ENCODE data around the gene CLEC4M.
"Not testable (repeated sequence)": the region's sequence is repeated elsewhere in the genome, so short reads cannot be mapped to it uniquely, and the experiment has no call there.

Gene CLEC4M

DNA sequence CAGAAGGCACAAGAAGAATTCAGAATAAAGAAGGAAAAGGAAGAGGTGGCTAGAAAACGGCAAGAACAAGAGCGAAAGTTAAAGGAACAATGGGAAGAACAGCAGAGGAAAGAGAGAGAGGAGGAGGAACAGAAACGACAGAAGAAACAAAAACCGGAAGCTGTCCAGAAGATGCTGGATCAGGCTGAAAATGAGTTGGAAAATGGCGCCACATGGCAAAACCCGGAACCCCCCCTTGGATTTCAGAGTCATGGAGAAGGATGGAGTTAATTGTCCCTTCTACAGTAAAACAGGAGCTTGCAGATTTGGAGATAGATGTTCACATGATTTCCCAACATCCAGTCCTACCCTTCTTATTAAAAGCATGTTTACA, 22.4 kb upstream of the CLEC4M start:
- DNase-seq (ENCODE audit: low read depth) = no peak

DNA sequence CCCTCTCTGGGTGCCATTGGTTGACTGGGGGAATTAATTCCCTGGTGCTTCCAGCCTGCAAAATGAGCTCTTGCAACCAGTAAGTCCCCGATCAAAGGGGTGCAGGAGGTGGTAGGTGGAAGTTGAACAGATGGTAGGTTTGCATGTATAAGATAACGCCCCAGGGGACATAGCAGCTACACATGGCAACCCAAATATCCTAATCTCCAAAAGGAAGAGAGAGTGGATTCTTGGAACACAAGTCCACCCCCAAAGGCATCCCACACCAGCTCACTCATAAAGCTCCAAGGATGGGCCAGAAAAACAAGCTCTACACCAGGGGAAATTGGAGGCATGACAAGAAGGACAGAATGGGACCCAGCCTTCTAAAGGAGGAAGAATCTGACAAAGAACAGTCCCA, 20.5 kb upstream of the CLEC4M start:
- no peak for DNase-seq (ENCODE audit: low read depth)

DNA sequence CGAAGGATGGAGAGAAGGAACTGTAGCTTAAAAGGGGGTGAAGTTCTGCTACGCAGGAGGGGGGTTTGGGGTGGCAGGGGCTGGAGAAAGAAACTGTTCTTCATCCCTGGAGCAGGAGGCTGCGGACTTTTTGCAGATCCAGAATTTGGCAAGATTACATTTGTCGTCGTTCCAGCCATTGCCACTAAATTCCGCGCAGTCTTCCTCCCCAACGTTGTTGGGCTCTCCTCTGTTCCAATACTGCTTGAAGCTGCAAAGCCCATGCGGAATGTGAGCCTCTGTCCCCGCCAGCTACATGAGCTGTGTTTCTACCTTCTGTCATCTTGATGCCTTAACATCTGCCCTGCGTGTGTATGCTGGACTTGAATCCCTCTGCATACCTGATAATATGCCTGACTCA, 20.1 kb upstream of the CLEC4M start:
- DNase-seq (ENCODE audit: low read depth) = no peak

DNA sequence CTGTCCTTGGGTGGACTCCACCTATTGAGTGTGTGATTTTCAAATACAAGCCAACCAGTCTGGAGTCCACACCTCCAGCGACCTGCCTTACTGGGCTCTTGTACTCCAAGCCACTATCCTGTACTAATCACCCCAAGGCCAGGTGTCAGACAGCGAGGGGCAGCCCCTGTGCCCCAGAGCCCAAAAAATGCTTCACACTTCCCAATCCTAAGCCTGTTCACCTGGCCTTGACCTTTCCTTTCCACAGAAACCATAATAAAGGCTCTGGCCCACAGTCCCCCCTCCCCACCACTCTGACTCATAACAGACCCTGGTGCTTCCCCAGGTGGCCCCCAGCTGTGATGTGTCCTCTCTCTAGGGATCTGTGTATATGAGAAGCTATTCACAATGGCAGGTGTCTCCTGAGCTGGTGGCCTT, 19.6 kb upstream of the CLEC4M start:
- no peak for DNase-seq (ENCODE audit: low read depth)

DNA sequence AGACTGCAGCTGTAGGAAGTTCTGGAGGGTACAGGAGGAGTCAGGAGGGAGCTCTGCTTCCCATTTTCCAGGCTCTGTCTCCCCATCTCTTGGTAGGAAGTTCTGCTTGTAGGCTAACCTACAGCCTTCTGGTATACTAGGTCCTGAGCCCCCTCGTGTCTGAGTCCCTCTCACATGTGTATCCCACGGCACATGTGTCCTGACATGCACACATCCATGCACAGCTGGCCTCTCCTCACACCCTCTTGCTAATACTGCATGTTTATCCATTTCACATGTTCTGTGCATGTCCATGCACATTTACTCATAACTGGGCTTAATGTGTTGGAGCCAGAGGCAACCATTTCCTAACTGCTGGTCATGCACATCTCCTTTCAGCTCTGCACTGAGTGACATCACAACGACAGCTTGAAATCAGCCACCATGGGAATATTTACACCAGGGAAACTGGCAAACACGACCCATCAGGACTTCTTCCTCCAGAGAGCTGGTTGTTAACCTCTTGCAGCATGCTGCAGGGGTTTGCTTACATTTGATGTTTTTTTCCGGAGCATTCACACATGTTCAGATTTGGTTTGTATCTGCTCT, 18.8 kb upstream of the CLEC4M start:
- no peak for DNase-seq (ENCODE audit: low read depth)

DNA sequence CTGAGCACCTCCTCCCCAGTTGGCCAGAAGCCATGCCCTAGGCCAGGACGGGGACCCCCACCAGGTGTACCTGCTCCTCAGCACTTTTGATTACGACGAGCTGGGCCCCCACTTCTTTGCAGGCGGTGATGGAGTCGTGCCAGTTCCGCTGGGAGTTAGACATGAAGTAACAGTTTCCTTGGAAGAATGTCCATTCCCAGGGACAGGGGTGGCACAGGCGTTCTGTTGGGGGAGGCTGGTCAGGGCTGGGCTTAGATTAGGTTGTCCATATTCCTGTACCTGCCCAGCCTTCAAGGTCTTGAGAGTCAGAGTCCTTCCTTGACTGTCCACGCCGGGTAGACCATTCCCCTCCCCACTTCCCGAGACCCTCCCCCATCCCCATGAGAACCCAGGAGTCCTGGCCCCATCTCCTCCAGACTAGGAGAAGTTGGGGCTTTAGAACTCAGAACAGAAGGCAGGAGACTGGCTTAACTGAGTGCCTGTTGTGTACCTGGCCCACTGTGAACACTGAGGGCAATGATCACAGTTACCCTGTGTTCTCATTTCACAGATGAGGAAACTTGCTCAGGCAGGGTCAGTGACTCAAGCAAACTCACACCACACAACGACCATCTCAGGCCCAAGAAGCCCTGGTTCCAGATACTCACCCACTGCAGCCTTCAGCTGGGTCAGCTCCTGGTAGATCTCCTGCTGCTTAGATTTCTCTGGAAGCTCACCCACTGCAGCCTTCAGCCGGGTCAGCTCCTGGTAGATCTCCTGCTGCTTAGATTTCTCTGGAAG, 18.0 kb upstream of the CLEC4M start:
- no peak for DNase-seq (ENCODE audit: low read depth)

DNA sequence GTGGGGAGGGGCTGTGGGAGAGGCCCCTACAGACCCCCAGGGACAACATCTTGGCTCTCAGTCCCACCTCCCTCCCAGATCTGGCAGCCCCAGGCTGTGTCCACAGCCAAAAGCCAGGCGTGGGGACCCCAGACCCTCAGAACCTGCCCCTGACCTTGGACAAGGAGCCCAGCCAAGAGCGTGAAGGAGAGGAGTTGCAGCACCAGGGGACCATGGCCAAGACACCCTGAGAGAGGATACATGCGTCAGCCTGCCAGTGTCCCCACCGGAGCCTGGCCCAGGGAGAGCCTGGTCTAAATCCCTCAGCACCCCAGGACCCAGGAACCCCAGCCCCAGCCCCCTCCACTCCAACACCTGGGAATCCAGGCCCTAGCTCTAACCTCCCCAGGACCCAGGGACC, 16.7 kb upstream of the CLEC4M start:
- DNase-seq (ENCODE audit: low read depth) = not testable (repeated sequence)

DNA sequence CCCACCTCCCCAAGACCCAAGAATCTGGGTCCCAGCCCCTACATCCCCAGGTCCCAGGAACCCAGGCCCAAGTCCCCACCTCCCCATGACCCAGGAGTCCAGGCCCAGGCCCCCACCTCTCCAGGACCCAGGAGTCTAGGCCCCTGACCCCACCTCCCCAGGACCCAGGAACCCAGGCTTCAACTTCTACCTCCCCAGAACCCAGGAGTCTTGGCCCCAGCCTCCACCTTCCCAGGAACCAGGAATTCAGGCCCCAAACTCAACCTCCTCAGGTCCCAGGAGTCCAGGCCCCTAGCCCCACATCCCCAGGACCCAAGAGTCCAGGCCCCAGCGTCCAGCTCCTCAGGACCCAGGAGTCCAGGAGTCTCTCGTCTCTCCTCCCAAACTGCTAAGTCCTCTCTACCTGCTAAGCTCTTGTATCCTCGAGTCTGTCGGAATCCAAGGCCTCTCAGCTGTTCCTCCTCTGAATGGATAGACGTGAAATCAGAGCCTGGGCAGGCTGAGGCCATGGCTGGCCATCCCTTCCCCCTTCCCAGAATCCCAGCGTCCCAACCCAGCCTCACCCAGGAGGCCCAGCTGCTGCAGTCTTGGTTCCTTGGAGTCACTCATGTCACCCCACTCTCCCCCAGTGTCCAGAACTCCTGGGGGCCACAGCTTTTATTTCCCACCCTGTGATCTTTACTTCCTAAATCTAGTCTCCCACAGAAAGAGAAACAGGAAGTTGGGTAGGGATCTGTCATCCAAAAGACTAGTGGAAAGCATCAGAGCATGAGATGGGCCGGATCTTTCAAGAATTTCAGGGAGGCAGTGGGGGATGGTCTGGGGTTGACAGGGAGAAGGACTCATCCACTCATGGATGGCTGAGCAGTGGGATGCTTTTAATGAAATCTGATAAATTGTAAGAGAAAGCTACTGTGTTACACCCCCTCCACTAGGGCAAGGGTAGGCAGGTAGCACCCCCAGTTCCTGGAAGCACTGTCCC, 15.8 kb upstream of the CLEC4M start, which contains the start of gene CD209:
CD209 (minus strand) TSS at position 632 of the 982 bp plus-strand sequence; CDS start at position 609, 23 bp downstream.
- DNase-seq (ENCODE audit: low read depth) = no peak

DNA sequence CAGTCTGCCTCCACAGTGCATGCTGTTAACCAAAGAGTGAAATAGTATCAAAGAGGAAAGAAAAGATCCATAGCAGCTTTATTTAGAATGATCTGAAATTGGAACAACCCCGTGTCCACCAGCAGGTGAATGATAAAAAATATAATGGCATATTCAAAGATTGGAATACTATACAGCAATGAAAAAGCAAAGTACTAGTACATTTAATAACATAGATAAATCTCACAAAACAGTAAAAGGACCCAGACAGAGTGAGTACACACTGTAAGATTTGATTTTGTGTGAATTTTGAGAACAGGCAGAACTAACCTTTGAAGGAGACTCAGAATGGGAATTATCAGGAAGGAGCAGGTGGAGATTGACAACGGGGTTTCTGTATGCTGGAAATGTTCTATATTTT, 14.9 kb upstream of the CLEC4M start:
- DNase-seq (ENCODE audit: low read depth) = no peak

DNA sequence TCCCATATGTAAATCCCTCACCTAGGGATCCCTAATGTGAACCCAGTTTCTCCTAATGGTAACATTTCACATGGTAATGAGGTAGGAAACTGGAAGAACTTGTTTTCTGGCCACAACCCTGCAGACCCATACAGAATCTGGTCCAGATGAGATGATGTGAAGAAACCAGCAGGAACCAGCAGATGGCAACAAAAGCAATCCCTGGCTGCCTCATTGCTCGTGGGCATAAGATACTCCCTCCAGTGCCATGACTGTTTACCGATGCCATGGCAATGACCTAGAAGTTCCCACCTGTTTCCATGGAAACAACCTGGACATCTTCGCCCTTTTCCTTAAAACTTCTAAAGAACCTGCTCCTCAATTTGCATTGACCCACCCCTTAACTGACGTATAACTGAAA, 14.3 kb upstream of the CLEC4M start:
- no peak for DNase-seq (ENCODE audit: low read depth)

DNA sequence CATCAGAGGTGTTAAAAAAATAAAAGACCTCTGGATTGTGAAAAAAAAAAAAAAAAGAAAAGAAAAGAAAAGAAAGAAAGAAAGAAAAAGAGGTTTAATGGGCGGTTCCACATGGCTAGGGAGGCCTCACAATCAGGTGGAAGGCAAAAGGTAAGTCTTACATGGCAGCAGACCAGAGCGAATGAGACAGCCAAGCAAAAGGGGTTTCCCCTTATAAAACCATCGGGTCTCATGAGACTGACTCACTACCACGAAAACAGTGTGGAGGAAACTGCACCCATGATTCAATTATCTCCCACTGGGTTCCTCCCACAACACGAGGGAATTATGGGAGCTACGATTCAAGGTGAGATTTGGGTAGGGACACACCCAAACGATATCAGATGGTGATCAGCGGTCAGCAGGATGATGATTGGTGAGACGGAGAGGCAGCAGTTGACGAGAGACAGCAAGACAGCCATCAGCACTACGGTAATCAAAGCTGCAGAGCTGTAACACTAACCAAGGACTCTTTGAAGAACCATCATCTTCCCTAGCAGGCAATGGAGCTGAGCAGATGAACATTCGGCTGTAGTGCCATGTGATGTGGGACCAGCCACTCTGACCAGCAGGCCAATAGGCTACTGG, 11.8 kb upstream of the CLEC4M start:
- peak; percentile 7 for DNase-seq (ENCODE audit: low read depth)

DNA sequence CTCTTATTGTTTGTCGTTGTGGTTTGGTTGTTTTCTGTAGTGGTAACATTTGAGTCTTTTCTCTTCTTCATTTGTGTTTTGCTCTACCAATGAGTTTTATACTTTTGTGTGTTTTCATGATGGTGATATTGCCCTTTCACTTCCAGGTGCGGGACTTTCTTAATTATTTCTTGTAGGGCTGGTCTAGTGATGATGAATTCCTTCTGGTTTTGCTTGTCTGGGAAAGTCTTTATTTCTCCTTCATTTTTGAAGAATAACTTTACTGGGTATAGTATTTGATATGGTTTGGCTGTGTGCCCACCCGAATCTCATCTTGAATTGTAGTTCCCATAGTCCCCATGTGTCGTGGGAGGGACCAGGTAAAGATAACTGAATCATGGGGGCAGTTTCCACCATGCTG, 6.8 kb upstream of the CLEC4M start:
- no peak for DNase-seq (ENCODE audit: low read depth)

DNA sequence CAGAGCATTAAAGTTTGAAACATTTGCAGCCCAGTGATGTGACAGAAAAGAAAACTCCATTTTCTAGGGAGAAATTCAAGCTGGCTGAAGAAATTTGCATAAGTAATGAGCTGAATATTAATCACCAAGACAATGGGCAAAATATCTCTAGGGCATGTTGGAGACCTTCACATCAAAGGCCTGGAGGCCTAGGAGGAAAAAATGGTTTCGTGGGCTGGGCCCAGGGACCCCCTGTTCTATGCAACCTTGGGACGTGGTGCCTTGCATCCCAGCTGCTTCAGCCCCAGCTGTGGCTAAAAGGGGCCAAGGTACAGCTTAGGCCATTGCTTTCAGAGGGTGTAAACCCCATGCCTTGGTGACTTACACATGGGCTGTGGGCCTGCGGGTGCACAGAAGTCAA, 5.7 kb upstream of the CLEC4M start:
- no peak for DNase-seq (ENCODE audit: low read depth)

DNA sequence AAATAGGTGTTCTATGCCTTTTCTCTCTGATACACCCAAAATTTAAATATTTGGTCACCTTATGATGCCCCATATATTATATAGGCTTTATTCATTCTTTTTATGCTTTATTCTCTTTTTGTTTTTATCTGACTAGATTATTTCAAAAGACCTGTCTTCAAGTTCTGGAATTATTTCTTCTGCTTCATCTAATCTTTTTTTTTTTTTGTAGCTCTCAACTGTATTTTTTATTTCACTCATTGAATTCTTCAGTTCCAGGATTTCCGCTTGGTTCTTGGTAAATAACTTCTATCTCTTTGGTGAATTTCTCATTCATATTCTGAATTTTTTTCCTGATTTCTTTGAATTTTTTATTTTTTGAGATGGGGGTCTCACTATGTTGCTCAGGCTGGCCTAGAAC, 3.9 kb upstream of the CLEC4M start:
- no peak for DNase-seq (ENCODE audit: low read depth)

DNA sequence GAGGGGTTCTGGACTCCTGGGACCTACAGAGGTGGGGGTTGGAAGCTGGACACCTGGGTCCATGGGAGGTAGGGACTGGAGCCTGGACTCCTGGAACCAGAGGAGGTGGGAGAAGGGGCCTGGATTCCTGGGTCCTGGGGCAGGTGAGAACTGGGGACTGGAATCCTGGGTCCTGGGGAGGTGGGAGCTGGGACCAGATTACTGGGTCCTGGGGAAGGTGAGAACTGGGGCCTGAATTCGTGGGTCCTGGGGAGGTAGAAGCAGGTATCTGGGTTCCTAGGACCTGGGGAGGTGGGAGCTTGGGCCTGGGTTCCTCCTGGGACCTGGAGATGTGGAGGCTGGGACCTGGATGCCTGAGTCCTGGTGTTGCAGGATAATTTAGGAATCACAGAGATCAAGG, 653 bp downstream of the CLEC4M start:
- DNase-seq (ENCODE audit: low read depth) = no peak

DNA sequence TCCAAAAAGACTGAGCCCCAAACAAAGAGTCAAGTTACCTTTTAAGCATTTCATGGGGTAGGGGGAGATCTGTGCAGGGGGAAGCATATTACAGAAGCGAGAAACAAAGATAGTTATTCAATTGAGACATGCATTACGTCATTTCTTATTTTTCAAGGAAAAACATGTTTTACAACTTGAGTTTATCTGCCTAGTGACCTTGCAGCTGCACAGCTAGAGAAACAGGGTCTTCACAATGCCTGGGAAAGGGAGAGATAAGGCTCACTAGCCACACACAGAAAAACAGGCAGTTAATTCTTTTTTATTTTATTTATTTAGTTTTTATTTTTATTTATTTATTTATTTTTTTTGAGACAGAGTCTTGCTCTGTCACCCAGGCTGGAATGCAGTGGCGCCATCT, 1.1 kb downstream of the CLEC4M start:
- not testable (repeated sequence) for DNase-seq (ENCODE audit: low read depth)

DNA sequence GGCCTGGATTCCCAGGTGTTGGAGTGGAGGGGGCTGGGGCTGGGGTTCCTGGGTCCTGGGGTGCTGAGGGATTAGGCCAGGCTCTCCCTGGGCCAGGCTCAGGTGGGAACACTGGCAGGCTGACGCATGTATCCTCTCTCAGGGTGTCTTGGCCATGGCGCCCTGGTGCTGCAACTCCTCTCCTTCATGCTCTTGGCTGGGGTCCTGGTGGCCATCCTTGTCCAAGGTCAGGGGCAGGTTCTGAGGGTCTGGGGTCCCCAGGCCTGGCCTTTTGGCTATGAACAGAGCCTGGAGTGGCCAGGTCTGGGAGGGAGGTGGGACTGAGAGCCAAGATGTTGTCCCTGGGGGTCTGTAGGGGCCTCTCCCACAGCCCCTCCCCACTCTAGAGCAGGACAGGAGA, 2.0 kb downstream of the CLEC4M start:
- not testable (repeated sequence) for DNase-seq (ENCODE audit: low read depth)

DNA sequence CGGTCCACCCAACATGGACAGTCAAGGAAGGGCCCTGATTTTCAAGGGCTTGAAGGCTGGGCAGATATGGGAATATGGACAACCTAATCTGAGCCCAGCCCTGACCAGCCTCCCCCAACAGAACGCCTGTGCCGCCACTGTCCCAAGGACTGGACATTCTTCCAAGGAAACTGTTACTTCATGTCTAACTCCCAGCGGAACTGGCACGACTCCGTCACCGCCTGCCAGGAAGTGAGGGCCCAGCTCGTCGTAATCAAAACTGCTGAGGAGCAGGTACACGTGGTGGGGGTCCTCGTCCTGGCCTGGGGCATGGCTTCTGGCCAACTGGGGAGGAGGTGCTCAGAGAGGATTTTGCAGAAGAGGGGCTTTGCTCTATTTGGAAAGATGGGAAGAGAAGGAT, 3.5 kb downstream of the CLEC4M start:
- DNase-seq (ENCODE audit: low read depth) = no peak

DNA sequence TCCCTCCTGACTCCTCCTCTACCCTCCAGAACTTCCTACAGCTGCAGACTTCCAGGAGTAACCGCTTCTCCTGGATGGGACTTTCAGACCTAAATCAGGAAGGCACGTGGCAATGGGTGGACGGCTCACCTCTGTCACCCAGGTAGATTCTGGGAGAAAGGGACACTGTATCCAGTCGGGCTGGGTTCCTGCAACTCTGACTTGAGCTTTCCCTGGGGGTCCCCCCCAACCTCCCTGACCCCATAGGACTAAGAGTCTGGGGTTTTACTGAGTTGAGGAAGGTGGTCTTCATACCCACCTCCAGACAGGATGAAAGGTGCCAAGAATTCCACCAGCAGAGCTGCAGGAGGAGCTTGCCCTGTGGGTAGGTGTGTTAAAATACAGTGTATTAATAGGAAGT, 4.4 kb downstream of the CLEC4M start:
- DNase-seq (ENCODE audit: low read depth) = no peak

DNA sequence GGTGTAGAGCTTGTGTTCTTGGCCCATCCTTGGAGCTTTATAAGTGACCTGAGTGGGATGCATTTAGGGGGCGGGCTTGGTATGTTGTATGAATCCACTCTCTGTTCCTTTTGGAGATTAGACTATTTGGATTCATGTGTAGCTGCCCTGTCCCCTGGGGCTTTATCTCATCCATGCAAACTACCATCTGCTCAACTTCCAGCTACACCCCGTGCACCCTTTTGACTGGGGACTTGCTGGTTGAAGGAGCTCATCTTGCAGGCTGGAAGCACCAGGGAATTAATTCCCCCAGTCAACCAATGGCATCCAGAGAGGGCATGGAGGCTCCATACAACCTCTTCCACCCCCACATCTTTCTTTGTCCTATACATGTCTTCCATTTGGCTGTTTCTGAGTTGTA, 6.1 kb downstream of the CLEC4M start:
- no peak for DNase-seq (ENCODE audit: low read depth)

DNA sequence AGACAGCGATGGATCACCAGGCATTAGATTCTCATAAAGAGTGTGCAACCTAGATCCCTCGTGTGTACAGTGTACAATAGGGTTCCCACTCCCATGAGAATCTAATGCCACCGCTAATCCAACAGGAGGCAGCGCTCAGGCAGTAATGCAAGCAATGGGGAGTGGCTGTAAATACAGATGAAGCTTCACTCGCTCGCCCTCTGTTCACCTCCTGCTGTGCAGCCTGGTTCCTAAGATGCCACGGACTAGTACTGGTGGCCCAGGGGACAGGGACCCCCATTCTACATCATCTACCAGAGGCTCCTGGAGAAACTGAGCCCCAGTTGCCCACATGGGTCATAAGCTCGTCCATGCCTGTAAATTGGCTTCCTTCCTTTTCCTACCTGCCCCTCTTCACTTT, 8.0 kb downstream of the CLEC4M start:
- DNase-seq (ENCODE audit: low read depth) = no peak

DNA sequence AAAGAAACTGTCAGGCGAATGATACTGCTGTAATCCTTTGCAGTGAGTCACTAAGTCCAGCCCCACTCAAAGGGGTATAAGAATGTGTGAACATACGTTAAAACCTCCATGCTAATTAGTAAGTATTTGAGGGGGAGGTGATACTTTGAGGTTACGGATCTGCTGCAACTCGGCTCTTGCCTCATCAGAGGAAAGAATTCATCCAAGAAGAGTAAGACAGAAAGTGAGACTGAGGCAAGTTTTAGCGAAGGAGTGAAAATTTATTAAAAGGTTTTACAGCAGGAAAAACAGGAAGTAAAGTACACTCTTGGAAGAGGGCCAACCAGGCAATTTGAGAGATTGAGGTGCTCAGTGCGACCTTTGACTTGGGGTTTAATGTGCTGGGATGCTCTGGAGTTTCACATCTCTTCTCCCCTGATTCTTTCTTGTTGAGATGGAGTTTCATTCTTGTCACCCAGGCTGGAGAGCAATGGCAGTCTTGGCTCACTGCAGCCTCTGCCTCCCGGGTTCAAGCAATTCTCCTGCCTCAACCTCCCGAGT, 9.8 kb downstream of the CLEC4M start:
- peak; percentile 1 for DNase-seq (ENCODE audit: low read depth)
